Measurements from ENCODE around the gene NEMF.
"Not testable (repeated sequence)": the region's sequence is repeated elsewhere in the genome, so short reads cannot be mapped to it uniquely, and the experiment has no call there.

The NEMF gene

DNA sequence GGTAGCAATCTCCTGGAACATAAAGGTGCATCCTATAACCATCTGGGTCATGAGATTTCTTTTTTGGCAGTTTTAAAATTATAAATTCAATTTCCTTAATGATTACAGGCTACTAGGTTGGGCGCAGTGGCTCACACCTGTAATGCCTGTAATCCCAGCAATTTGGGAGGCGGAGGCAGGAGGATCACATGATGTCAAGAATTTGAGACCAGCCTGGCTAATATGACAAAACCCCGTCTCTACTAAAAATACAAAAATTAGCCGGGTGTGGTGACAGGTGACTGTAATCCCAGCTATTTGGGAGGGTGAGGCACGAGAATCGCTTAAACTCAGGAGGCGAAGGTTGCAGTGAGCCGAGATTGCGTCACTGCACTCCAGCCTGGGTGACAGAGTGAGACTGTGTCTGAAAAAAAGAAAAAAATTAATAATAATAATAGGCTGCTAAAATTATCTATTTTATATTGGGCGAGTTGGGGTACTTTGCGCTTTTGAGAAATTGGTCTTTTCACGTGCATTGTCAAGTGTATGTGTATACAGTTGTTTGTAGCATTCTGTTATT is 23.1 kb upstream of the NEMF start:
- FAIRE-seq: no peak

DNA sequence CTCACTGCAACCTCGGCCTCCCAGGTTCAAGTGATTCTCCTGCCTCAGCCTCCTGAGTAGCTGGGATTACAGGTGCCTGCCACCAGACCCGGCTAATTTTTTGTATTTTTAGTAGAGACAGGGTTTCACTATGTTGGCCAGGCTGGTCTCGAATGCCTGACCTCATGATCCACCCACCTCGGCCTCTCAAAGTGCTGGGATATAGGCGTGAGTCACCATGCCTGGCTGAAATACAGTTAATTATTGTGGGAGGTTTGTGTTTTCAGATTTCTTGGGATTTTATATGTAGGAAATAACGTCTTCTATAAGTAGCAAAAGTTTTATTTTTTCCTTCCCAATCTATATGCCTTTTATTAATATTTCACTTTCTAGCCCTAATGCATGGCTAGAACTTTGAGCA is 21.0 kb upstream of the NEMF start:
- FAIRE-seq: not testable (repeated sequence)

DNA sequence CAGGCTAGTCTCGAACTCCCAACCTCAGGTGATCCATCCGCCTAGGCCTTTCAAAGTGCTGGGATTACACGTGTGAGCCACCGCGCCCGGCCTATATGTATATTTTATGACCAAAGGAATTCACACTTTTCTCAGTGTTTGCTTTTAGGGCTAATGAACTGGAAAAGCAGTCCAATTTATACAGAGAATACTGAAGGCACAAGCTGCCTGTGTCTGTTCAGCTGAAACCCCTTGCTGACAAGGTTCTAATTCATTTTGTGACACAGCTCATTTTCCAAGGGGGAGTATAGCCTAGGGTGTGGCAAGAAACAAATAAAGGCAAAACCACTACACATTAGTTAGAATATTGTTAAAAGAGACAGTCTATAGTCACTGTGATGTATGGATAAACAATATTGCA is 18.3 kb upstream of the NEMF start:
- no peak for FAIRE-seq

DNA sequence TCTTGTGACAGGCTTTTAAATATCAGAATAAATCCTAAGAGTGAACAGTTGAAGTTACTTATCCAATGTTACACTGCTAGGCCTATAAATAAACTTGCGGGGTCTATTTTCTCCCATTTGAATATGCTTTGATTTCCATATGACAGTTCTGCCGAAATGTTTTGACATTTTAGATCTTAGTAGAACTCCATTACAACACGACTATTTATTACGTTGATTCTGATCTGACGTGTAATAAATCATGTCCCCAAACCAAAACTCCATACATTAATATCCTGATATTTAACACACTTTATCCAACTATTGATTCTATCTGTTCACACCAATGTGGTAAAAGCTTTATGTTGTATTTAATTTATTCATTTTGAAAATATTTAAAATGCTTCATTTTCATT is 16.1 kb upstream of the NEMF start:
- FAIRE-seq: peak; percentile 17

DNA sequence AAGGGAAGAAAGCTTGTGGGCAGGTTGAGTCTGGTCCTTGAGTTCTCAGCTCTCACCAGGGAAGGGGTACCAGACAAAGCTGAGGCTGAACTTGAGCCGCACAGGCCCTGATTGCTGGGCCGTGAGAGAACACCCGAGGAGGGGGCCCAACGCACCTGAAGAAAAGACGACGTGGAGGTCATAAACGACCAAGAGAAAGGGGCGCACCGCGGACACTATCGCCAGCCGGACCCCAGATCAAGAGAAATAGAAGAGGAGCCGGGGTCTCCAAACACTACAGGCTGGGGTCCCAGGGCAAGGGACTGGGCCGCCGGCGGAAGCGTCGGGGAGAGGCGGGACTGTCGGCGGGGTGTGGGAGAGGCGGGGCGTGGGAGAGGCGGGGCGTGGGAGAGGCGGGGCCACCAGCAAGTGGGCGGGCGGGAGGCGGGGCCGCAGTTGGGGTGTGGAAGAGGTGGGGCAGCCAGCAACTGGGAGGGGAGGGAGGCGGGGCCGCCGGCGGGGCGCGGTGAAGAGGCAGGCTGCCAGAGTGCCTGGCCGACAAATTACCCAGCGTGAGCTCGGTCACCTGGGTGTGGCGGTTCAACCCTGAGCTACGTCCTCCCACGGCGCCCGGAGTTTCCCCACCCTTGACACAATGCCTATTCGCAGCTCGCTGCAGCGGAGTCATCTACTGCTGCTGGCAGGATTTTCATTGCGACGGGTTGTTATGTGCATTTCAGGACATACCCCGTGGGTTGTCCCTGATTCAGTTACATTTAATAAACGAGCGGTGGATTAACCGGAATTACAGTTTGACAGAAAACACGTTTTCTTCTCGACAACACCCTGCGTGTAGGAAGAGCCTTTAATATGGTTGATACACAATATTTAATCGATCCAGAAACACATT is 15.5 kb upstream of the NEMF start:
- no peak for FAIRE-seq

DNA sequence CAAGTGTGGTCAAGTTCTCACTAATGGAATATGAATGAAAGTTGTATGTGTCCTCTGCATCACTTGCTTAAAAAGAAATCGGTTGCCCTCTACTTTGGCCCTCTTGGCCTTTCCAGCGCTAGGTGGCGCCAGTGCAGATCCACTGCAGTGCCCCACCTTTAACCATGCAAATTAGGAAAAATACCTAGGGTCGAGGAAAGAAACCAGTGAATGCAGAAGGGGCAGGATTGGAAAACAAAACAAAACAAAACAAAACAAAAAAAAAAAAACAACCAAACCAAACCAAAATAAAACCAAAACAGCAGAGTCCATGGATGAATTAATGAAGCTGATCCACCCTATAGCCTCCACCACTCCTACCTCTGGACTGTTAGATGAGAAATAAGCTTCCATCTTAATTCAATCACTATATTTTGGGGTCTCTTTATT is 12.9 kb upstream of the NEMF start:
- peak; percentile 52 for FAIRE-seq

DNA sequence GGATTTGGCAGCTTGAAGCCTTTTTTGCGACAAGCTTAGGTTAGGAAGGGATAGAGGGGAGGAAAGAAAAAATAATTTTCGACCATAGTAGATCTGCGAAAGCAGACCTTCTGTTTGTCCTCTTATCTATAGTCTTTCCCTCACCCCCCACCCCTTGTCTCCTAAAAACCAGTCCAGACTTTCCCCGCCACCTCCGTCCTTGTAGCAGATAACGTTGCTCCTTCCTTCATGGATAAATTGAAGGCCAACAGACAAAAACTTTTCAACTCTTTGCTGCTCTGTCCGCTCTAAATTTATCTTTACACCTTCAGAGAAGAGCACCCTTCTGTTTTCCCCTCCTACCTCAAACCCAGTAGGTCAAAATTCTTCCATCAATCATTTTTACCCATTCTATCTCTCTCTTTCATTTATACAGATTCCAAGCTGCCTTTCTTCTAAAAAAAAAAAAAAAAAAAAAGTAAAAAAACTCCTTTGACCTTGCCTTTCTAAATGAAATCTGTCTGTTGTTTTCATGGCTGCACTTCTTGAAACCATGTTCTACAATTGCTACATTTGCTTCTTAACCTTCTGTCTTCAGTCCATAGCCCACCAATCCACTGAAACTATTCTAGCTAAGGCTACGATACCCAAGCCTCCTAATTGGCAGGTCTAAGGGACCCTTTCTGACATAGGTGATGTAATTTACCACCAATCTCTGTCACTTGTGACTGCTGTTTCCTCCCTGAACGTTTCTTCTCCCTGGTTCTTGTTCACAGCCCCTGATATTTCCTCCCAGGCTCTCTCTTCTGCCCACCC is 11.1 kb upstream of the NEMF start:
- no peak for FAIRE-seq

DNA sequence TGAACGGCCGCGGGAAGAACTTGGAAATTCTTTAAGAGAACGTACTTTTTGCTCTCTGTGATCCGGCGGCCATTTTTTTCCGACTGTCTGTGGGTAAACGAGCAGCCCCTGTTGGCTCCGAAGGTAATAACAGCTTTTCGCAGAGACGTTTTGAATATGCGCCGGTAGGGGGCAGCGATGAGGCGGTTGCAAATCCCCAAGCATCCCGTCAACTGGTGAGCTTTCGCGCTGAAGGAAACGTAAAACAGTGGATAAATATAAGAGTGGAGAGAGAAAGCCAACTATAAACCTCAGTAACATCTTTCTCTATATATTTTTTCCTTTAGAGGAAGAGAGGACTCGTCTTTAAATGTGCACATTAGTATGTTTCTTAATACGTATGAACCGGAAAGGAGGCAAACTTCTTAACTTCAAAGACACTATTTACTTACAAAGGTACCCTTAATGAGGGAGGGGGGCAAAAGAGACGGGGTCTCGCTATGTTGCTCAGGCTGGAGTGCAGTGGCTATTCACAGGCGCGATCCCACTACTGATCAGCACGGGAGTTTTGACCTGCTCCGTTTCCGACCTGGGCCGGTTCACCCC is 9.6 kb upstream of the NEMF start:
- peak; percentile 92 for FAIRE-seq

DNA sequence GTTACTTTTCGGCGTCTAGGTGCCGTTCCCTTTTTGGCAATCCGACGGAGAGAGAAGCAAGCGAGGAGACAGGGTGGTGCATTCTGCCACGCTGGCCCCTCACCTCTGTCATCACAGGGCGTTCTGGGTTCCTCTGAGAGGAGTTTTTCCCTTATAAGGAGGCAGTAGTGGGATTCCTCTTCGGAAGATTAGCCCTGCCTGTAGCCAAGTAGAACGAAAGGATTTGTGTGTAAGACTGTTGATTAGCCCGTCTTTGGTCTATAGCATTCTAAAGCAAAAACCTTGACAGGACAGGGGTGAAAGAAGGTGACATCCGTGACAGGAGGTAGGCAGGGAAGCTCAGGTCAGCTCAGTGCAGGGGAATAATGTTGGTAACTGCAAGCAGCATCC is 9.1 kb upstream of the NEMF start:
- FAIRE-seq: no peak

DNA sequence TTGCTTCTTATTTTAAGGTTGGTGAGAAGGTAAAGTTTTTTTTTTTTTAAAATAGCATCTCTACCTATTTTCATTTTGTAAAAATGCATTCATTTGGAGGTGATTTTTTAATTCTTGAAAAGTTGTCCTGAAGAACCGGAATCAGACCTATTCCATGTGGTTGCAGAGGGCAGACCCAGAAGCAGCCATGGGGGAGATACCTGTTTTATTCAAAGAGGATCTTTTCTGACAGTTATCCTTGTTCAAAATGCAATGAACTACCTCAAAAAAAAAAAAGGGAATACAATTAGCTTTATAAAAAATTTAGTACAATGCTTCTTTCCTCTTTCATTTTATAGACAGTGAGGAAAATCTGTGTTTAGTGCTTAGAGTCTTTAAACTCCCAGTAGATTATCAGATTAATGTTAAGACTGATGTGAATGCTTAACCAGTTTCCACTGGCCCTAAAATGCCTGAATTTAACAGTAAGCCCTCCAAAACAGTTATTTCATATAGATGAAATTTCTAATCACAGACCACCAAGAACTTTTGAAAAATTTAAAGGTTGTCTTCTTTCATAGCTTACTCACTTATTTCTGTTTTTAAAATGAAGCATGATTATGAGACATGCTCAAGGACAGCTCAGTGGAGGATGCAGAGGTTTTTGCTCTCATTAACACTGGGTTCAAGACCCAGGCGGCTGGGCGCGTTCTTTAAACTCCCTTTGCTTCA is 8.6 kb upstream of the NEMF start:
- FAIRE-seq: no peak

DNA sequence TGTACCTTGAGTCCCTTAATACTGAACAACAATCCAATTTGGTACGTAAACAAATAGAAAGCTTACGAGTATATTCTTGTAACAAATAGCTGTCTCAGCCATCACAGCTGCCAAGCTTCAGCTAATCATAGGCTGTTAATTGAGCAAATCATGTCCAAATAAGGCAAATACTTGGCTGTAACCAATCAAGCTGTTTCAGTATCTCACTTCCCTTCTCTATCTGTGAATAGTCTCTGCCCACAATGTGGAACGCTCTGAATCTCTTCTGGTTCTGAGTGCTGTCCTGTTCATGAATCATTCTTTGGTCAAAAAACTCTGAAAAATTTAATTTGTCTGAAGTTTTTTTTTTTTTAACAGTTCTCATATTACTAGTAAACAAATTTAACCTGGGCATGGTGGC is 5.8 kb upstream of the NEMF start:
- no peak for FAIRE-seq

DNA sequence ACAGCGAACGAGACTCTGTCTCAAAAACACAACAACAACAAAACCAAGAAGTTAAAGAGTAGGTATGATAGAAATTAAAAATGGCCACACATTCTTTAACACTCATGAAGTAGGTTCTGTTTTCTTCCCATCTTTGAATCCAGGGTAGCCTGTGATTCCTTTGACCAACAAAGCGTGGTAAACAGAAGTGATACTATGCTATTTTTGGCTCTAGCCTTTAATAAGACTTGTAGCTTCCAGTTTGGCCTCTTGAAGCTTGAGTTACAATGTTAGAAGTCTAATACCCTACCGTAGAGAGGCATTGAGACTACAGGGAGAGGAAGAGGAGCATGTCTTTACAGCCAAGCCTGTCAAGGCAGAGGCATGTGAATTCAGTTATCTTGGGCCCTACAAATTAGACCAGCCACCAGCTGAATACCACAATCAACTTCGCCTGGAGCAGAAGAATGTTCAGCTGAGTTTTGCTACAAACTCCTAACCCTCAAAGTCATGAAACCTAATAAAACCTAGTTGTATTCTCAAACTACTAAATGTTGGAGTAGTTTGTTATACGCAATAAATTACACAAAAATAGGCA is 4.9 kb upstream of the NEMF start:
- no peak for FAIRE-seq

DNA sequence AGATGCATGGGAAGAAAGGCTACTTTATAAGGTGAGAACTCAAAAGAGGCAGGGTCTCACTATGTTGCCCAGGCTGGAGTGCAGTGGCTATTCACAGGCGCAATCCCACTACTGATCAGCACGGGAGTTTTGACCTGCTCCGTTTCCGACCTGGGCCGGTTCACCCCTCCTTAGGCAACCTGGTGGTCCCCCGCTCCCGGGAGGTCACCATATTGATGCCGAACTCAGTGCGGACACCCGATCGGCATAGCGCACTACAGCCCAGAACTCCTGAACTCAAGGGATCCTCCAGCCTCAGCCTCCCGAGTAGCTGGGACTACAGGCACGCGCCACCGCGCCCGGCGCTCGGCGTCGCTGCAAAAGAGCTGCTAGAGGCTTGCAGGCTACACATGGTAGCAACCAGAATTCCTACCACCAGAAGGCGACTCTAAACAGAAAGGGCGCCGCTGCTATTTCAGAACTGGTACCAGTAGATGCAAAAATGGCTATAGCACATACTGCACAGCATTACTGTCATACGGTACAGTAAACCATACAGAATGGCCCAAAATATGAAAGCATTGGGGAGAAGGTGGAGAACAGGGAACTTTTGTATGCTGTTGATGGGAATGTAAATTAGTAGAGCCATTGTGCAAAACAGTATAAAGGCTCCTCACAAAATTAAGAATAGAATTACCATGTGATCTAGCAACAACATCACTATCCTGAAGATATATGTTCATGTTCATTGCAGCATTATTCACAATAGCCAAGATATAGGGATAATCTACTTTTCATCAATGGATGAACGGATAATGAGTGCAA is 1.2 kb upstream of the NEMF start:
- no peak for FAIRE-seq

DNA sequence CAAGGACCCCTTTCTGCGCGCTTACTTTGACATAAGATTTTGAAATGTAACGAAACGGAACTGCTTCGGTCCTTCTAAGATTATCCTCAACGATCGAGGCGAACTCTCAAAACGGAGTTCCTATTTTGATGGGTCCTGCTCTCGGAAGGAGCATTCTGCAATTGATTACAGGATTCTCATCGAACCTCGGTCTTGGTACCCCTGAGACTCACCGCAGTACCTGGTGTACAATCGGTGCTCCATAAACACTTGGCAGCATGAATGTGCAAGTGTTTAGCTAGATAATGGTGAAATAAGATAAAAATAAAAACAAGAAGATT is 530 bp upstream of the NEMF start:
- no peak for FAIRE-seq

DNA sequence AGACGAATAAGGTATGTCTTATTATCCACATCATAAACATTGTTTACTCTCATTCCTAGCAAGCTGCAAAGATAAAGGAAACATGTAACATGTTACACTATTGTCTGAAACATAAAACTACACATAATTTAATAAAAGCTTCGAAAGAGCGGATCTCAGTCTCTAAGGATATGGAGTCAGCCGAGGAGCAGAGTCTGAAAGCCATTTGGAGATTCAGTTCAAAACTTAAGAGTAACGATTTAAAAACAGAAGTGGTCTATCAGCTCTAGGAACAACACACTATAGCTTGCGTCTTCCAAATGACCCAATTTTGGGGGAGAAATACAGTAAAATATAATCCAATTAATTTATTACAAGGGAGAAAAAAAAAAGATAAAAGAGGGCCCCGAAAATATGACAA is 775 bp downstream of the NEMF start:
- FAIRE-seq: no peak

DNA sequence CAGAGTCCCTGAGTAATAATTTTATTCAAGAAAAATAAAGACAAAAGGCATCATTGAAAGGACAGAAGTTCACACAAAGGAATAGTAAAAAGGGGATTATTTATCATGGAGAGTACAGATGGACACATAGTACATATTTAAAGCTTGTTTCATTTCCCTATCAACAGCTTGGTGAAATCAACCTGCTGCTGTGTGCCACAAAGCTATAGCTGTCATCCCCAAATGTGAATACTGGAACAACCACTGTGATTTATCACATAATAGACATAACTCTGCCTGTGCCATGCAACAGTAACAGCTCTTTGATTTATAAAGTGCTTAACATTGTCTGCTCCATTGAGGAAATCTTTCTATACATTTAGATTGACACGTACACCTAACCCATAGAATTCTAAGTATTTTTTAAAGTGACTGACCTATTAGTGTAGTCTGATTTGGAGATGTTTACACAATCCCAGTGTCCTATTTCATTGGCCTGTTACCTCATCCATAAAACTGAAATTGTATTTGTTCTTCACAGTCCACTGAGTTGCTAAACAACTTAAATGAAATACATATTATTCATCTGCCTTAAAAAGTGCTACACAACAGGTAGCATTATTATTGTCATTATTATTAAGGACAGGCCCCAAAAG is 3.3 kb downstream of the NEMF start:
- no peak for FAIRE-seq

DNA sequence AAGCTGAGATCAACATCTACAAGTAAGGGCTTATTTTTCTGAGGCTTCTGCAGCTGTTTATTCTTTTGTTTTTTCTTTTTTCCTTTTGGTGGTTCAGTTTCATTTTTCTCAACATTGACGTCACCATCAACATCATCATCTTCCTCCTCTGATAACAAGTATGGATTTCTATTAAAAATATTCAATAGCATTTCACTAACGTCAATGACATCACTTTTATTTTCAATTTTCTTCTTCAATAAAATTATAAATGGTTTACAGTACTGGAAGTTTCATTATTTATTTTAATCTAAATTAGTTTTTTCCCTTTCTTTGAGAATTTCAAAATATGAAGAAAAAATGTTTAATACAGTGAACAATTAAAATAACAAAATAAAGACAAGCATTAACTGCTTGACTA is 23.9 kb downstream of the NEMF start:
- FAIRE-seq: no peak

DNA sequence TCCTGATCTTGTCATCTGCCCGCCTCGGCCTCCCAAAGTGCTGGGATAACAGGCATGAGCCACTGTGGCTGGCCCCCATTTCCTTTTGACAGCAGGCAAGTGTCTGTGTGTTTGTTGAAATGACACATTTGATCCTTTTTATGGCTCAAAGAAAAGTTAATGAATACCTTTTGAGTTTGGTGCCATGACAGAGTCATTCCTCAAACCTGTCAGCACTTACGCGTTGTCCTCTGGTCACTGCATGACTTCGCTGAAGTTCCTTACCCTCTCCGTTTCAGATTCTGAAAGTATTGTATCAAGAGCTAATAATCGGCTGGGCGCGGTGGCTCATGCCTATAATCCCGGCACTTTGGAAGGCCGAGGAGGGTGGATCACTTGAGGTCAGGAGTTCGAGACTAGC is 32.4 kb downstream of the NEMF start:
- no peak for FAIRE-seq

DNA sequence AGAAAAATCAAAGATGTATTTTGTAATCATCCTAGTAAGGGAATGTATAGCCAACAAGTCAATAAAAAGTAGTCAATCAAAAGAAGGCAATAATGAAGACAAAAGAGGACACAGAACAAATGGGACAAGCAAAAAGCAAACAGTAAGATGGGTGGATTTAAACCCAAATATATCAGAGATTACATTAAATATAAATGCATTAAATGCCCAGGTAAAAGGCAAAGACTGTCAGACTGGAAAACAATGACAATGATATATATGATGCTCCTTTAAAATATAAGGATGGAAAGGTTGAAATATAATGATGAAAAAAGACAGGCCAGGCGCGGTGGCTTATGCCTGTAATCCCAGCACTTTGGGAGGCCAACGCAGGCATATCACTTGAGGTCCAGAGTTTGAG is 35.7 kb downstream of the NEMF start:
- no peak for FAIRE-seq

DNA sequence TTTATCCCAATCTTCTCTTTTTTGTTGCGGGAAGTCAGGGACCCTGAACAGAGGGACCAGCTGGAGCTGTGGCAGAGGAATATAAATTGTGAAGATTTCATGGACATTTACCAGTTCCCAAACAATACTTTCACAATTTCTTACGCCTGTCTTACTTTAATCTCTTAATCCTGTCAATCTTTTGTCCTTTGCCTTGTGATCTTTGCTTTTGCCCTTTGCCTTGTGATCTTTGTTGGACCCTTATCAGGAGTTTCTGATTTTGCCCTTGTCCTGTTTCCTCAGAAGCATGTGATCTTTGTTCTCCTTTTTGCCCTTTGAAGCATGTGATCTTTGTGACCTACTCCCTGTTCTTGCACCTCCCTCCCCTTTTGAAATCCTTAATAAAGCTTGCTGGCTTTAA is 36.5 kb downstream of the NEMF start:
- FAIRE-seq: not testable (repeated sequence)

DNA sequence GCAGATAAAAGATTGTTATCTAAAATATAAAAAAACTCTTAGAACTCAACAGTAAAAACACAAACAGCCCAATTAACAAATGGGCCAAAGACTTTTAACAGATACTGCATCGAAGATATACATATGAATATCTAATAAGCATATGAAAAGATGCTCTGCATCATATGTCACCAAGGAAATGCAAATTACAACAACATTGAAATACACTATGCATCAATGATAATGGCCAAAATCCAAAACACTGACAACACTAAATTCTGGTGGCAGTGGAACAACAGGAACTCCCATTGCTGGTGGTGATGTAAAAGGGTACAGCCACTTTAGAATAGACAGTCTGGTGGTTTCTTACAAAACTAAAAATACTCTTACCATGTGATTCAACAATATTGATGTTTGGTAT is 43.8 kb downstream of the NEMF start:
- FAIRE-seq: no peak

All from G401.6 (cell line).